Mammary epithelial cell (primary cell): ENCODE data around the gene PRADC1.
"Not testable (repeated sequence)": the region's sequence is repeated elsewhere in the genome, so short reads cannot be mapped to it uniquely, and the experiment has no call there.

Experiments
- CTCF ChIP-seq, 2 donors: IDR thresholded peaks in 1 of 2; conservative IDR thresholded peaks in 1 of 2; 2 replicates each; pipeline ENCODE4 v1.5.1; 2011 to 2012; ENCODE audit warnings: inconsistent platforms in 2 of 2, low read length in 2 of 2, mild to moderate bottlenecking in 2 of 2, control low read depth in 1 of 2, low read depth in 1 of 2; ENCODE audit not compliant: insufficient read depth in 1 of 2; ENCODE audit errors: extremely low read depth in 1 of 2
- EZH2 ChIP-seq: IDR thresholded peaks from 2 replicates; pipeline ENCODE4 v1.6.1; 2012; ENCODE audit warnings: low read length, inconsistent platforms, borderline replicate concordance

- not testable (repeated sequence) for TF ChIP-seq CTCF (conservative IDR thresholded peaks at IDR 0.05 in 1 of 2, IDR thresholded peaks at IDR 0.05 in 1 of 2; ENCODE audit: extremely low read depth in 1 of 2, insufficient read depth in 1 of 2, low read depth in 1 of 2, low read length in 2 of 2); EZH2
Observed at GRCh38 chr2:73200281-73200680, 32.8 kb downstream of the PRADC1 start.
